ENCODE data around the gene IL31. TPM values are rescaled to one million over a fixed set of nuclear protein-coding genes. Genes with fewer than 3 reads are reported as not detected.
"Not testable (repeated sequence)": the region's sequence is repeated elsewhere in the genome, so short reads cannot be mapped to it uniquely, and the experiment has no call there.

The IL31 gene
- total RNA-seq, 2 experiments from 2014 or later: not detected

- Histone ChIP-seq H3K36me3 (ENCODE audit: insufficient read depth, low read length) (peaks cover 31% of the 10 kb centered on the region), H3K4me2 (ENCODE audit: low read length) (peak overlapping the region; percentile 28; the same call in 1 of the 2 replicates), H3K4me3 (ENCODE audit: low read depth, low read length, poor library complexity, severe bottlenecking) (no peak overlapping the region), H3K9me3 (ENCODE audit: low read length) (no peaks in the 10 kb centered on the region), H3K4me1 (ENCODE audit: insufficient read depth, low read length, poor library complexity, severe bottlenecking) (no peaks in the 10 kb centered on the region), H3K79me2 (ENCODE audit: insufficient read depth, low read depth, low read length) (no peaks in the 10 kb centered on the region), H4K20me1 (ENCODE audit: insufficient read depth, low read length) (no peaks in the 10 kb centered on the region; the same call in 1 of the 2 replicates), H2AFZ (ENCODE audit: low read length) (no peak overlapping the region), H3K9me2 (ENCODE audit: insufficient read depth, low read length) (no peaks in the 10 kb centered on the region), H3K27ac (ENCODE audit: low read depth, low read length, poor library complexity, severe bottlenecking) (no peak overlapping the region)
- CTCF ChIA-PET (ENCODE audit: unreplicated experiment): interaction anchor here (0.6 kb wide), 1 partner anchor 111 kb away, joined by 3 read pairs; no protein-coding TSS in a partner anchor
- DNase-seq (ENCODE audit: low spot score): no peak
- BruUV-seq (replicated peaks): no TSS peak
- intact Hi-C loops (cut with micrococcal nuclease; ENCODE audit: unreplicated experiment): no loop called here
- TF ChIP-seq EZH2phosphoT487 (IDR thresholded peaks at IDR 0.05; ENCODE audit: borderline replicate concordance, low read depth, low read length) (no peak), CTCF (conservative IDR thresholded peaks at IDR 0.05; ENCODE audit: low read length) (no peak)
- POLR2A ChIA-PET: no interaction called here
Measured at GRCh38 chr12:122204167-122205052, 30.4 kb upstream of the IL31 start.

DNA sequence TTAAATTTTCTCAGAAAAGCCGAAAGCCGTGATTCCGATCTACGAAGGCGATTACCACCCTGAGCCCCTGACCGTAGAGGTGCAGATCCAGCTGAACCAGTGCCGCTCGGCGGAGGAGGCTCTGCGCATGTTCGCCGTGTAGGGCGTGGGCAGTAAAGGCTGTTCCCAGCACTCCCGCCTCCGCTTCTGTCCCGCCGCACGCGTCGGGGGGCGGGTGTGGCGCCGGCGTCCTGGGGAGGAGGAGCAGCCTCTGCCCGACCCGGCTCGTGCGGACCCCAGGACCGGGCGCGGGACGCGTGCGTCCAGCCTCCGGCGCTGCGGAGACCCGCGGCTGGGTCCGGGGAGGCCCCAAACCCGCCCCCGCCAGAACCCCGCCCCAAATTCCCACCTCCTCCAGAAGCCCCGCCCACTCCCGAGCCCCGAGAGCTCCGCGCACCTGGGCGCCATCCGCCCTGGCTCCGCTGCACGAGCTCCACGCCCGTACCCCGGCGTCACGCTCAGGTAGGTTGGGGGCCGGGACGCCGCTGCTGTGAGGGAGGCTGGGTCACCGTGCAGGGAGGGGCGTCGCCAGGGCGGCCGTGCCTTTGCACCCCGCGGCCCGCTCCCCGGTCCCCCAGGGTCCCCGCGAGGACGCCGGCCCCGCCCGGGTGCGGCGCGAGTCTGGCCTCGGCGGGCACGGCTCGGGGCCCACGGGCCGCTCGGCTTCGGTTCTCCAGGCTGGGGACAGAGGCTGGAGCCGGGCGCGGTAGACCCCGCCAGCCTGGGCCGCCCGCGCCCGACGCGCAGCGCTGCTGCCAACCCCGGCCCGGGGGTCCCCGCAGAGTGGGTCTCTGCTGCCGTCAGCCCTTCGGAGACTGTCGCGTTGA is 29.5 kb upstream of the IL31 start, which contains the start of gene B3GNT4:
Gene B3GNT4 (plus strand): TSS at position 409 of the 866 bp plus-strand sequence. CDS start 910 bp downstream, outside the sequence.
- Histone ChIP-seq H3K36me3 (ENCODE audit: insufficient read depth, low read length) (peaks cover 24% of the 10 kb centered on the region), H3K9me2 (ENCODE audit: insufficient read depth, low read length) (no peaks in the 10 kb centered on the region), H3K9me3 (ENCODE audit: low read length) (no peaks in the 10 kb centered on the region), H3K27ac (ENCODE audit: low read depth, low read length, poor library complexity, severe bottlenecking) (no peak within 1 kb of the TSS), H3K4me3 (ENCODE audit: low read depth, low read length, poor library complexity, severe bottlenecking) (no peak within 1 kb of the TSS), H4K20me1 (ENCODE audit: insufficient read depth, low read length) (no peaks in the 10 kb centered on the region; the same call in 1 of the 2 replicates), H3K4me1 (ENCODE audit: insufficient read depth, low read length, poor library complexity, severe bottlenecking) (no peaks in the 10 kb centered on the region), H2AFZ (ENCODE audit: low read length) (no peak within 1 kb of the TSS), H3K4me2 (ENCODE audit: low read length) (peak within 1 kb of the TSS; percentile 28; the same call in 1 of the 2 replicates), H3K79me2 (ENCODE audit: insufficient read depth, low read depth, low read length) (no peaks in the 10 kb centered on the region)
- ChIA-PET POLR2A (no interaction called here), CTCF (ENCODE audit: unreplicated experiment) (interaction anchor here (0.6 kb wide), 1 partner anchor 112 kb away, joined by 3 read pairs; no protein-coding TSS in a partner anchor)
- no peak for DNase-seq (ENCODE audit: low spot score)
- no peak for TF ChIP-seq CTCF (conservative IDR thresholded peaks at IDR 0.05; ENCODE audit: low read length)
- no peak for TF ChIP-seq EZH2phosphoT487 (IDR thresholded peaks at IDR 0.05; ENCODE audit: borderline replicate concordance, low read depth, low read length)
- intact Hi-C loops (cut with micrococcal nuclease; ENCODE audit: unreplicated experiment): no loop called here
- BruUV-seq (replicated peaks): no TSS peak

- H4K20me1 ChIP-seq (ENCODE audit: insufficient read depth, low read length); BruUV-seq (replicated peaks); intact Hi-C loops (cut with micrococcal nuclease; ENCODE audit: unreplicated experiment); H3K27ac ChIP-seq (ENCODE audit: low read depth, low read length, poor library complexity, severe bottlenecking); H3K9me3 ChIP-seq (ENCODE audit: low read length); H3K9me2 ChIP-seq (ENCODE audit: insufficient read depth, low read length); POLR2A ChIA-PET; H3K4me3 ChIP-seq (ENCODE audit: low read depth, low read length, poor library complexity, severe bottlenecking); H3K4me1 ChIP-seq (ENCODE audit: insufficient read depth, low read length, poor library complexity, severe bottlenecking); H2AFZ ChIP-seq (ENCODE audit: low read length); DNase-seq (ENCODE audit: low spot score); H3K79me2 ChIP-seq (ENCODE audit: insufficient read depth, low read depth, low read length); CTCF ChIA-PET (ENCODE audit: unreplicated experiment): not testable (repeated sequence)
- peaks cover 16% of the 10 kb centered on the region; the same call in 1 of the 2 replicates for H3K36me3 ChIP-seq (ENCODE audit: insufficient read depth, low read length)
- peak overlapping the region; percentile 28; the same call in 1 of the 2 replicates for H3K4me2 ChIP-seq (ENCODE audit: low read length)
Measured at GRCh38 chr12:122202811-122203210, 28.8 kb upstream of the IL31 start.

Measured in OCI-LY7 (cell line).